Chondrocyte (in vitro differentiated cells): ENCODE results near the gene APBB2. TPM values are rescaled to one million over a fixed set of nuclear protein-coding genes. Genes with fewer than 3 reads are reported as not detected.
"Not testable (repeated sequence)": the region's sequence is repeated elsewhere in the genome, so short reads cannot be mapped to it uniquely, and the experiment has no call there.

ENCODE experiments used
- DNase-seq: peaks from one replicate; pipeline ENCODE4 v3.0.0; 2021; ENCODE audit warnings: mixed read lengths, low spot score
- H3K27ac Mint-ChIP-seq: one replicate; pipeline ENCODE4 v1.8.0; 2021; ENCODE audit warnings: mild to moderate bottlenecking, moderate library complexity, mixed read lengths; ENCODE audit not compliant: unreplicated experiment
- H3K27me3 Mint-ChIP-seq: 2 replicates; pipeline ENCODE4 v1.8.0; 2021; ENCODE audit warnings: low read depth, mixed read lengths
- H3K36me3 Mint-ChIP-seq: 2 replicates; pipeline ENCODE4 v1.8.0; 2021; ENCODE audit warnings: low read depth, mixed read lengths
- H3K4me1 Mint-ChIP-seq: 2 replicates; pipeline ENCODE4 v1.8.0; 2021; ENCODE audit warnings: low read depth, mild to moderate bottlenecking, mixed read lengths
- H3K4me3 Mint-ChIP-seq: one replicate; pipeline ENCODE4 v1.8.0; 2021; ENCODE audit warnings: mild to moderate bottlenecking, moderate library complexity, mixed read lengths; ENCODE audit not compliant: unreplicated experiment
- H3K9me3 Mint-ChIP-seq: 2 replicates; pipeline ENCODE4 v1.8.0; 2021; ENCODE audit warnings: low read depth, mixed read lengths
- total RNA-seq: library from RNA; stranded (reverse); gene quantifications from 3 replicates; pipeline ENCODE4 v1.2.1, GENCODE V29; 2021
- TF ChIP-seq, protein P1 (sequence below): fragments of 200-600 bp; sonication (generic); IDR thresholded peaks from 2 replicates; pipeline ENCODE4 v1.5.0; 2021; ENCODE audit warnings: antibody characterized with exemption, mild to moderate bottlenecking, moderate library complexity

APBB2 gene
- total RNA-seq, 1 donor from 2014 or later = 119 TPM

DNA sequence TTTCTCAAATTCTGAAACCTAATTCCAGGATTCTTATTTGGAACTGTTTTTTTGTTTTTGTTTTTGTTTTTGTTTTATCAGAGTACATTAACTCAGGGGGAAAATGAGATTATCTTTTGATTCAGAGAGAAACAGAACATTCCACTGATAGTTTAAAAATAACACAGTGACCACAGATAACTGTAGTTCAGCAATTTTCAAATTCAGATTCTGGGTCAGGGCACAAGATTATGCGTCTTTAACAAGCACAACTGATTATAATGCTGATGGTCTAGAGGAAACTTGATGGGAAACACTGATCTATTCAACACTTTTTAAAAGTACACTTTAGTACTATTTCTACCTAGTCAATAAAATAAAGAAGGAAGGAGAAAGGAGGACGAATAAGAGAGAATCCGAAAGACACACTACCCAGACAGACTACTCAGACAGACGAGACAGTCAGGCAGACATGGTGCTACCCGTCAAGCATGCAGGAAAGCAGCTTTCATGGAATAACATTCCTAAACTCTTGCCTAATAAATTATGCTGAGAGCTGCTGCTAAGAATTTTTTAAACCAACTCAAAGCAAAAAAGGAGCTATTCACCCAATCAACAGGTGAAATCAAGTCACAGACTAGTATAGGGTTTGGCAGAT lies 59.0 kb downstream of the APBB2 start:
- H3K27me3 Mint-ChIP-seq = no peaks in the 10 kb centered on the region
- H3K27ac Mint-ChIP-seq = peak overlapping the region; percentile 99
- TF ChIP-seq, protein P1, sequence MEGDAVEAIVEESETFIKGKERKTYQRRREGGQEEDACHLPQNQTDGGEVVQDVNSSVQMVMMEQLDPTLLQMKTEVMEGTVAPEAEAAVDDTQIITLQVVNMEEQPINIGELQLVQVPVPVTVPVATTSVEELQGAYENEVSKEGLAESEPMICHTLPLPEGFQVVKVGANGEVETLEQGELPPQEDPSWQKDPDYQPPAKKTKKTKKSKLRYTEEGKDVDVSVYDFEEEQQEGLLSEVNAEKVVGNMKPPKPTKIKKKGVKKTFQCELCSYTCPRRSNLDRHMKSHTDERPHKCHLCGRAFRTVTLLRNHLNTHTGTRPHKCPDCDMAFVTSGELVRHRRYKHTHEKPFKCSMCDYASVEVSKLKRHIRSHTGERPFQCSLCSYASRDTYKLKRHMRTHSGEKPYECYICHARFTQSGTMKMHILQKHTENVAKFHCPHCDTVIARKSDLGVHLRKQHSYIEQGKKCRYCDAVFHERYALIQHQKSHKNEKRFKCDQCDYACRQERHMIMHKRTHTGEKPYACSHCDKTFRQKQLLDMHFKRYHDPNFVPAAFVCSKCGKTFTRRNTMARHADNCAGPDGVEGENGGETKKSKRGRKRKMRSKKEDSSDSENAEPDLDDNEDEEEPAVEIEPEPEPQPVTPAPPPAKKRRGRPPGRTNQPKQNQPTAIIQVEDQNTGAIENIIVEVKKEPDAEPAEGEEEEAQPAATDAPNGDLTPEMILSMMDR = no peak
- no peak for DNase-seq
- H3K9me3 Mint-ChIP-seq = no peaks in the 10 kb centered on the region
- peaks cover 84% of the 10 kb centered on the region for H3K4me1 Mint-ChIP-seq
- peak overlapping the region; percentile 71 for H3K4me3 Mint-ChIP-seq
- H3K36me3 Mint-ChIP-seq = peaks cover 3% of the 10 kb centered on the region

DNA sequence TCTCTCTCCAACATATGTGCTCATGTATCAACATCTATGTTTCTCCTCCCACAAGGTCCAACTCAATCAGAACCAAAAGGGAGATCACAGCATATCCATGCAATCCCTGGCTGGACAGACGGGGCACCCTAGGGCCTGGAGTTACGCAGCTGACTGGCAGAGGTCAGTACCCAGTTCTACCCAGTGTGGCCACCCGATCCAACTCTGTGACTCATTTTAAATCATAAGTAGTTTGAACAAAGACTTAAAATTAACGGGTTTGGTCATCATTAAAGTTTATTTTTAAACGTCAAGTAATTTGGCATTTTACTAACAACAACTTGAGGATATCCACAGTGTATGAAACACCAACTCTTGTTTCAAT lies 59.5 kb downstream of the APBB2 start:
- no peaks in the 10 kb centered on the region for H3K27me3 Mint-ChIP-seq
- no peak for DNase-seq
- peak overlapping the region; percentile 99 for H3K27ac Mint-ChIP-seq
- peaks cover 3% of the 10 kb centered on the region for H3K36me3 Mint-ChIP-seq
- H3K4me1 Mint-ChIP-seq = peaks cover 82% of the 10 kb centered on the region
- peak overlapping the region; percentile 71 for H3K4me3 Mint-ChIP-seq
- TF ChIP-seq, protein P1 = peak; percentile 33
- no peaks in the 10 kb centered on the region for H3K9me3 Mint-ChIP-seq

DNA sequence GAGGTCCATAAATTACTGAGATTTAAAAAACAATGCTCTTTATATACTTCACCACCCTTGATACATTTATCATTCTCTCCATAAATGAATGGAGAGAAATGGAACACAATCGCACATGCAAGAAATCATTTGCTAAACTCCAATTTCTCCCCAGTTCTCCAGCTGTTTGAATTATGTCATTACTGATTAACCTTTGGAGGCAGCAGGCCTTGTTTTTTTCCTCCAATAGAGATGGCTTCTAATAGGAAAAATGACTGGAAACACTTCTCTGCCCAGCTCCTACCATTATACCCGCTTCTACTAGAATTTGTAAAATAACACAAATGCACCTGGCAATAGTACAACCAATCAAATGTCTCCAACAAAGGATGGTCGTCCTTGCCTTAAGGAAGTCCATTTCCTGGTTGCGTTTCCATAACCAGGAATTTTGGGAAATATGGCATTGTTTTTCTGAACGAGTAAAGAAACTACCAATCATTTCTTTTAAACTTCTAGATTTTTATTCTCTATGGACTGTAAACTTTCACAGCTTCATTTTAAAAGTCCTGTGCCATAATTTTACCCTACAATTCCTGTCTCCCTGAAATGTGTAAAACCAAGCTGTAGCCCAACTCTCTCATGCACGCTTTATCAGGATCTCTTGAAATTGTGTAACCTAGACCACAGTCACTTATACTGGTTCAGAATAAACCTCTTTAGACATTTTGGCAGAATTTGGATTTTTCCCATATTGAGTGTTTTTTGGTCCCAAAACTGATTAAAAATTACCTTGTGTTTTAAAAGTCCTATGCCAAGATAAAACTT lies 60.1 kb downstream of the APBB2 start:
- Mint-ChIP-seq H3K4me1 (peaks cover 83% of the 10 kb centered on the region), H3K27me3 (no peaks in the 10 kb centered on the region), H3K4me3 (peak overlapping the region; percentile 71), H3K27ac (peak overlapping the region; percentile 99), H3K36me3 (peaks cover 3% of the 10 kb centered on the region), H3K9me3 (no peaks in the 10 kb centered on the region)
- DNase-seq = no peak
- TF ChIP-seq, protein P1 = no peak

DNA sequence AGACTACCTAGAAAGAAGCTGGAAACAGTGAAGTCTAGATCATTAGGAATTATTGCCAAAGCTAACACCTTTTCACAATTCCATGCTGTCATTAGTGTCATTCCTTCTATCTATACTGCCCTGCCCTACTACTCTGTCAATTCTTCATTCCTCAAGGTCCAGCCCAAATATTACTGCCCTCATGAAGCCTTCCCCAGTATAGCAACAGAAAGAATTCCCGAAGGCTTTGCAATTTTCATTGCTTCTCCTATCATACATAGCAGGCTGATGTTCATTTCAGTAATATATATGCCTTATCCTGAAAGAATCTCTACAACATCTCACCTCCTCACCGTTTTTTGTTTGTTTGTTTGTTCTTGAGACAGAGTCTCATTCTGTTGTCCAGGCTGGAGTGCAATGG lies 63.9 kb downstream of the APBB2 start:
- Mint-ChIP-seq H3K27me3 (no peaks in the 10 kb centered on the region), H3K9me3 (no peaks in the 10 kb centered on the region), H3K4me3 (no peak overlapping the region), H3K4me1 (peaks cover 79% of the 10 kb centered on the region), H3K36me3 (peaks cover 3% of the 10 kb centered on the region), H3K27ac (no peak overlapping the region)
- DNase-seq = no peak
- TF ChIP-seq, protein P1 = no peak

DNA sequence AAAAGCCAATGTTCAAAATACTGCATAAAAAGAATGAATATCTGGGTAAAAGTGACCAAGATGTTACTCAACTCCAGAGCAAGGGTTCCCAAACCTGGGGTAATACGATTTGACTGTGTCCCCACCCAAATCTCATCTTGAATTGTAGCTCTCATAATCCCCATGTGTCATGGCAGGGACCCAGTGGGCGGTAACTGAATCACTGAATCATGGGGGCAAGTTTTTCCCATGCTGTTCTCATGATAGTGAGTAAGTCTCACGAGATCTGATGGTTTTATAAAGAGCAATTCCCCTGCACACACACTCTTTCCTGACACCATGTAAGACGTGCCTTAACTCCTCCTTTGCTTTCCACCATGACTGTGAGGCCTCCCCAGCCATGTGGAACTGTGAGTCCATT lies 64.8 kb downstream of the APBB2 start:
- not testable (repeated sequence) for H3K4me3 Mint-ChIP-seq, H3K36me3 Mint-ChIP-seq, H3K27me3 Mint-ChIP-seq, H3K9me3 Mint-ChIP-seq, DNase-seq
- Mint-ChIP-seq H3K27ac (peak overlapping the region; percentile 80), H3K4me1 (peaks cover 79% of the 10 kb centered on the region)
